GM23338 (cell line): ENCODE measurements around the gene NTM. TPM values are rescaled to one million over a fixed set of nuclear protein-coding genes. Genes with fewer than 3 reads are reported as not detected.

Source experiments
- ATAC-seq: fragments of 200-7000 bp; cut with Tn5 transposase; 3 replicates; pipeline ENCODE4 v1.9.1; 2020
- DNase-seq: peaks from one replicate; pipeline ENCODE4 v3.0.0-alpha.2; 2015; ENCODE audit warnings: low spot score
- H2AFZ ChIP-seq: fragments of 200-600 bp; sonication (generic); 2 replicates; pipeline ENCODE4 v1.8.0; 2016; ENCODE audit warnings: antibody characterized with exemption, mild to moderate bottlenecking, moderate library complexity
- H3F3A ChIP-seq: fragments of 200-600 bp; sonication (generic); replicated peaks from 2 replicates; pipeline ENCODE4 v1.8.0; 2017; ENCODE audit warnings: antibody characterized with exemption, mixed run types, low read depth
- H3K27ac ChIP-seq: fragments of 200-600 bp; sonication (generic); 2 replicates; pipeline ENCODE4 v1.6.1; 2016; ENCODE audit warnings: low read depth
- H3K27me3 ChIP-seq: fragments of 200-600 bp; sonication (generic); 2 replicates; pipeline ENCODE4 v1.8.0; 2016; ENCODE audit warnings: mild to moderate bottlenecking, mixed run types, moderate library complexity; ENCODE audit not compliant: insufficient read depth
- H3K36me3 ChIP-seq: fragments of 200-600 bp; sonication (generic); 2 replicates; pipeline ENCODE4 v1.8.0; 2016; ENCODE audit warnings: mild to moderate bottlenecking; ENCODE audit not compliant: insufficient read depth
- H3K4me1 ChIP-seq: fragments of 200-600 bp; sonication (generic); 2 replicates; pipeline ENCODE4 v1.8.0; 2016; ENCODE audit warnings: mild to moderate bottlenecking, moderate library complexity; ENCODE audit not compliant: insufficient read depth
- H3K4me2 ChIP-seq: fragments of 200-600 bp; sonication (generic); 2 replicates; pipeline ENCODE4 v1.7.1; 2017; ENCODE audit warnings: mixed run types
- H3K4me3 ChIP-seq: fragments of 200-600 bp; sonication (generic); 2 replicates; pipeline ENCODE4 v1.6.1; 2016; ENCODE audit warnings: mixed run types
- H3K79me2 ChIP-seq: fragments of 200-600 bp; sonication (generic); replicated peaks from 2 replicates; pipeline ENCODE4 v1.8.0; 2017; ENCODE audit warnings: mild to moderate bottlenecking; ENCODE audit not compliant: insufficient read depth
- H3K9me2 ChIP-seq: fragments of 200-600 bp; sonication (generic); 2 replicates; pipeline ENCODE4 v1.8.0; 2017; ENCODE audit not compliant: insufficient read depth
- H4K20me1 ChIP-seq: fragments of 200-600 bp; sonication (generic); replicated peaks from 2 replicates; pipeline ENCODE4 v1.8.0; 2017; ENCODE audit warnings: mild to moderate bottlenecking; ENCODE audit not compliant: insufficient read depth
- H3K27ac Mint-ChIP-seq: 2 replicates; pipeline ENCODE4 v1.8.0; 2020; ENCODE audit warnings: inconsistent platforms, mild to moderate bottlenecking, moderate library complexity, mixed read lengths
- H3K27me3 Mint-ChIP-seq: 3 replicates; pipeline ENCODE4 v1.8.0; 2022; ENCODE audit warnings: low read depth, mild to moderate bottlenecking, moderate library complexity, mixed read lengths, inconsistent platforms; ENCODE audit not compliant: insufficient read depth, poor library complexity
- H3K36me3 Mint-ChIP-seq: 3 replicates; pipeline ENCODE4 v1.8.0; 2021; ENCODE audit warnings: low read depth, mild to moderate bottlenecking, inconsistent platforms, moderate library complexity, mixed read lengths
- H3K4me1 Mint-ChIP-seq: 3 replicates; pipeline ENCODE4 v1.8.0; 2020; ENCODE audit warnings: mild to moderate bottlenecking, inconsistent platforms, mixed read lengths
- H3K4me3 Mint-ChIP-seq: 3 replicates; pipeline ENCODE4 v1.8.0; 2021; ENCODE audit warnings: moderate library complexity, mild to moderate bottlenecking, inconsistent platforms, mixed read lengths
- H3K9me3 Mint-ChIP-seq: 3 replicates; pipeline ENCODE4 v1.8.0; 2020; ENCODE audit warnings: moderate library complexity, mild to moderate bottlenecking, inconsistent platforms, mixed read lengths
- CTCF ChIP-seq, 2 experiments: fragments of 200-600 bp in 1 of 2; sonication (generic) in 1 of 2; conservative IDR thresholded peaks; 2 replicates each; pipeline versions ENCODE4 v1.5.1 to v1.6.1; 2016 to 2017; ENCODE audit warnings: antibody characterized with exemption in 2 of 2, low read depth in 2 of 2, mild to moderate bottlenecking in 2 of 2, moderate library complexity in 1 of 2
- ETS1 ChIP-seq: IDR thresholded peaks from 2 replicates; pipeline ENCODE4 v1.6.1; 2016; ENCODE audit warnings: antibody characterized with exemption
- REST ChIP-seq: IDR thresholded peaks from one replicate; pipeline ENCODE4 v1.6.1; 2018; ENCODE audit warnings: antibody characterized with exemption; ENCODE audit not compliant: unreplicated experiment
- ZNF462 ChIP-seq: fragments of 250-450 bp; sonication (Bioruptor Pico); IDR thresholded peaks from 2 replicates; pipeline ENCODE4 v1.5.0; 2020; ENCODE audit warnings: mild to moderate bottlenecking, moderate library complexity
- polyA plus RNA-seq: library from polyadenylated mRNA; unstranded; fragments of >200 nt; fragmentation: Nextera tagmentation; extraction: Ambion mirVana; gene quantifications from 2 replicates; pipeline ENCODE4 v1.2.1, GENCODE V29; 2016
- total RNA-seq: library from RNA; depleted of rRNA; stranded (reverse); fragments of >200 nt; shearing (Covaris generic); gene quantifications from 2 replicates; pipeline ENCODE4 v1.2.3, GENCODE V29; 2014

NTM gene
- total and polyA plus RNA-seq, 2 experiments from 2014 or later: 10.6 to 14.6 TPM

- no peak for TF ChIP-seq ETS1
Measured at GRCh38 chr11:131391176-131391575, 20.8 kb downstream of the NTM start (continued).

- H3F3A ChIP-seq: no peaks in the 10 kb centered on the region
- no peaks in the 10 kb centered on the region for H3K27me3 ChIP-seq
- ATAC-seq (peak; percentile 97), DNase-seq (peak; percentile 78)
- H3K9me3 Mint-ChIP-seq: no peaks in the 10 kb centered on the region
- H3K4me3 ChIP-seq: no peak overlapping the region
- no peak overlapping the region for H2AFZ ChIP-seq
- H3K27me3 Mint-ChIP-seq: peaks cover 11% of the 10 kb centered on the region
- no peak for TF ChIP-seq REST
- no peak for TF ChIP-seq ZNF462
- TF ChIP-seq CTCF (conservative IDR thresholded peaks at IDR 0.05; ENCODE audit: low read depth in 2 of 2): peak; percentile 39 to 71
- H3K36me3 Mint-ChIP-seq: 0 out of 3 replicates have a peak, but pooled peaks cover 3% of the 10 kb centered on the region
- H3K27ac ChIP-seq: no peak overlapping the region
- no peak overlapping the region for H3K4me2 ChIP-seq
- H3K79me2 ChIP-seq: no peaks in the 10 kb centered on the region
- H3K4me3 Mint-ChIP-seq: no peak overlapping the region
- H3K36me3 ChIP-seq: no peaks in the 10 kb centered on the region
- H3K4me1 ChIP-seq: peaks cover 10% of the 10 kb centered on the region; the same call in 1 of the 2 replicates
- H3K4me1 Mint-ChIP-seq: peaks cover 21% of the 10 kb centered on the region
- H3K9me2 ChIP-seq: no peaks in the 10 kb centered on the region
- 0 out of 2 replicates have a peak, but pooled peaks cover 3% of the 10 kb centered on the region for H4K20me1 ChIP-seq
- H3K27ac Mint-ChIP-seq: no peak overlapping the region
Measured at GRCh38 chr11:131392528-131393255, 22.3 kb downstream of the NTM start.
